ENCODE measurements around the gene CAMKMT.

Gene CAMKMT

GRCh38 chr2:44519026-44519425 is 157.3 kb downstream of the CAMKMT start:
- no peak for DNase-seq

- DNase-seq, result no peak
These were observed 161.1 kb downstream of the CAMKMT start for GRCh38 chr2:44522846-44523245.

GRCh38 chr2:44524347-44524926 is 162.7 kb downstream of the CAMKMT start:
- no peak for DNase-seq

GRCh38 chr2:44526352-44526751 is 164.6 kb downstream of the CAMKMT start:
- DNase-seq, result no peak

GRCh38 chr2:44528595-44528994 is 166.8 kb downstream of the CAMKMT start:
- no peak for DNase-seq

GRCh38 chr2:44529448-44529847 is 167.7 kb downstream of the CAMKMT start:
- DNase-seq, result no peak

GRCh38 chr2:44531289-44531688 is 169.5 kb downstream of the CAMKMT start:
- DNase-seq, result no peak

GRCh38 chr2:44532031-44532430 is 170.3 kb downstream of the CAMKMT start:
- DNase-seq, result no peak

GRCh38 chr2:44533508-44533907 is 171.8 kb downstream of the CAMKMT start:
- no peak for DNase-seq

GRCh38 chr2:44535376-44535775 is 173.6 kb downstream of the CAMKMT start:
- no peak for DNase-seq

GRCh38 chr2:44537264-44537663 is 175.5 kb downstream of the CAMKMT start:
- DNase-seq, result no peak

- no peak for DNase-seq
These were observed 180.8 kb downstream of the CAMKMT start for GRCh38 chr2:44542520-44542919.

GRCh38 chr2:44543773-44544725 is 182.3 kb downstream of the CAMKMT start:
- DNase-seq, result no peak

- no peak for DNase-seq
These were observed 183.3 kb downstream of the CAMKMT start for GRCh38 chr2:44545005-44545404.

- DNase-seq, result no peak
These were observed 184.8 kb downstream of the CAMKMT start for GRCh38 chr2:44546459-44547127.

- no peak for DNase-seq
These were observed 186.0 kb downstream of the CAMKMT start for GRCh38 chr2:44547718-44548117.

GRCh38 chr2:44548221-44549098 is 186.7 kb downstream of the CAMKMT start:
- no peak for DNase-seq

- DNase-seq, result no peak
These were observed 187.3 kb downstream of the CAMKMT start for GRCh38 chr2:44549099-44549471.

GRCh38 chr2:44549856-44550255 is 188.1 kb downstream of the CAMKMT start:
- DNase-seq, result no peak

GRCh38 chr2:44550561-44550960 is 188.8 kb downstream of the CAMKMT start:
- DNase-seq, result no peak

GRCh38 chr2:44551497-44551896 is 189.8 kb downstream of the CAMKMT start:
- no peak for DNase-seq

- DNase-seq, result no peak
These were observed 191.7 kb downstream of the CAMKMT start for GRCh38 chr2:44553456-44553855.

- no peak for DNase-seq
These were observed 194.0 kb downstream of the CAMKMT start for GRCh38 chr2:44555700-44556099.

All from NCI-H1694 treated with DMSO at 0.1 percent for 48 hours (cell line).